ENCODE data around the gene FSTL1. TPM values are rescaled to one million over a fixed set of nuclear protein-coding genes. Genes with fewer than 3 reads are reported as not detected.
"Not testable (repeated sequence)": the region's sequence is repeated elsewhere in the genome, so short reads cannot be mapped to it uniquely, and the experiment has no call there.

The FSTL1 gene
- total RNA-seq, 4 donors from 2014 or later = 409 to 701 (median 677) TPM

- Histone ChIP-seq H3K4me1 (no peaks in the 10 kb centered on the region), H3K36me3 (no peaks in the 10 kb centered on the region), H3K27me3 (no peaks in the 10 kb centered on the region), H3K4me3 (no peak overlapping the region), H3K9me3 (peaks cover 0 to 4% (median 0%) of the 10 kb centered on the region in 4 donors), H3K27ac (replicated peaks in 1 of 4) (no peak overlapping the region)
- 81% methylated on average over 2 of the region's 2 CpGs for WGBS
- intact Hi-C loops (cut with DNase I) = no loop called here
- TF ChIP-seq POLR2AphosphoS5 (IDR thresholded peaks at IDR 0.05) (no peak), CTCF (IDR thresholded peaks at IDR 0.05) (no peak), EP300 (IDR thresholded peaks at IDR 0.05) (no peak), POLR2A (IDR thresholded peaks at IDR 0.05; ENCODE audit: low read depth) (no peak)
- no peak for DNase-seq (ENCODE audit: extremely low spot score)
Measured at GRCh38 chr3:120381503-120381902, 69.3 kb downstream of the FSTL1 start.

- intact Hi-C loops (cut with DNase I) = not testable (repeated sequence)
- 50% methylated on average over 3 of the region's 12 CpGs for WGBS
Measured at GRCh38 chr3:120377948-120378347, 72.8 kb downstream of the FSTL1 start.

DNA sequence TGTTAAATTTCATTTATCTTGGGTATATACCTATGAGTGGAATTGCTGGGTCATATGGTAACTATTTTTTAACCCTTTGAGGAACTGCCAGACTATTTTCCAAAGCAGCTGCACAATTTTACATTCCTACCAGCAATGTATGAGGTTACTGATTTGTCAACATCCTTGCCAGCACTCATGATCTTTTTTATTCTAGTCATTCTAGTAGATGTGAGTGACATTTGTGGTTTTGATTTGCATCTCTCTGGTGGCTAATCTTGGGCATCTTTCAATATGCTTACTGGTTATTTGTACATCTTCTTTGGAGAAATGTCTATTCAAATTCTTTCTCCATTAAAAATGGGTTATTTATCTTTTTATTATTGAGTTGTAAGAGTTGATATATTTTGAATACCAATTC is 80.3 kb downstream of the FSTL1 start:
- Histone ChIP-seq H3K36me3 (no peaks in the 10 kb centered on the region), H3K9me3 (no peaks in the 10 kb centered on the region), H3K4me3 (no peak overlapping the region), H3K27ac (replicated peaks in 1 of 4) (no peak overlapping the region), H3K27me3 (no peaks in the 10 kb centered on the region), H3K4me1 (no peaks in the 10 kb centered on the region)
- TF ChIP-seq POLR2A (IDR thresholded peaks at IDR 0.05; ENCODE audit: low read depth) (no peak), POLR2AphosphoS5 (IDR thresholded peaks at IDR 0.05) (no peak), EP300 (IDR thresholded peaks at IDR 0.05) (no peak), CTCF (IDR thresholded peaks at IDR 0.05) (no peak)
- no peak for DNase-seq (ENCODE audit: extremely low spot score)
- intact Hi-C loops (cut with DNase I) = no loop called here

More at GRCh38 chr3:120377948-120378347, 72.8 kb downstream of the FSTL1 start:
- not testable (repeated sequence) for H3K9me3 ChIP-seq; H3K27me3 ChIP-seq; H3K4me3 ChIP-seq; H3K27ac ChIP-seq (replicated peaks in 1 of 4); H3K36me3 ChIP-seq; H3K4me1 ChIP-seq; DNase-seq (ENCODE audit: extremely low spot score)

DNA sequence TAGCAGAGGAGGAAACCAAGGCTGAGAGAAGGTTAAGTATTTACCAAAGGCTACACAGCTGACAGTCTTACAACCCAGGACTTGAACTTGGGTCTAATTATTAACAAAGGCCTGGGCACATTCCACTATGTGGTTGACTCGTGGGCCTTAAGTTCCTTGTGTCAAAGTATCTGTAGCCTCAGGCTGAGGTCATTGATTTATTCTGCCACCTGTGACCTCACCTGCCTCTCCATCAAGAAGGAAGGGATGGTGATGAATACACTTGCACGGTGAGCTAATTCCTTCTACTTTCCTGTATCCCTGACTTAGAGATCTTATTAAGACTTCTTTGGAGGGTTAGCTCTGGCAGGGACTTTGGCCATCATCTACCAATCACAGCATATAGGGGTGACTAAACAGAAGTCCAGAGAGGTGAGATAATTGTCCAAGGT is 81.7 kb downstream of the FSTL1 start:
- DNase-seq (ENCODE audit: extremely low spot score) = no peak
- TF ChIP-seq EP300 (IDR thresholded peaks at IDR 0.05) (no peak), CTCF (IDR thresholded peaks at IDR 0.05) (no peak)
- Histone ChIP-seq H3K4me3 (no peak overlapping the region), H3K9me3 (no peaks in the 10 kb centered on the region), H3K27ac (replicated peaks in 1 of 4) (no peak overlapping the region), H3K4me1 (no peaks in the 10 kb centered on the region), H3K27me3 (no peaks in the 10 kb centered on the region), H3K36me3 (no peaks in the 10 kb centered on the region)
- 68% methylated on average over 2 of the region's 2 CpGs for WGBS
- intact Hi-C loops (cut with DNase I) = no loop called here

- TF ChIP-seq CTCF (IDR thresholded peaks at IDR 0.05) (no peak), POLR2A (IDR thresholded peaks at IDR 0.05; ENCODE audit: low read depth) (no peak), POLR2AphosphoS5 (IDR thresholded peaks at IDR 0.05) (no peak), EP300 (IDR thresholded peaks at IDR 0.05) (no peak)
- WGBS = 71% methylated on average over 3 of the region's 3 CpGs
Measured at GRCh38 chr3:120368172-120368571, 82.6 kb downstream of the FSTL1 start.

More at GRCh38 chr3:120368172-120368571, 82.6 kb downstream of the FSTL1 start:
- Histone ChIP-seq H3K4me3 (no peak overlapping the region), H3K36me3 (no peaks in the 10 kb centered on the region), H3K27ac (replicated peaks in 1 of 4) (no peak overlapping the region), H3K9me3 (no peaks in the 10 kb centered on the region), H3K4me1 (no peaks in the 10 kb centered on the region), H3K27me3 (no peaks in the 10 kb centered on the region)
- intact Hi-C loops (cut with DNase I) = no loop called here
- DNase-seq (ENCODE audit: extremely low spot score) = no peak
